DLD1 (cell line): Measurements from ENCODE around the gene POMZP3.
"Not testable (repeated sequence)": the region's sequence is repeated elsewhere in the genome, so short reads cannot be mapped to it uniquely, and the experiment has no call there.

Experiments
- in situ Hi-C: cut with HindIII; loops from 2 replicates; pipeline ENCODE4 v1.10.0; 2017; ENCODE audit warnings: low sequenced_read_pairs

POMZP3 gene

DNA sequence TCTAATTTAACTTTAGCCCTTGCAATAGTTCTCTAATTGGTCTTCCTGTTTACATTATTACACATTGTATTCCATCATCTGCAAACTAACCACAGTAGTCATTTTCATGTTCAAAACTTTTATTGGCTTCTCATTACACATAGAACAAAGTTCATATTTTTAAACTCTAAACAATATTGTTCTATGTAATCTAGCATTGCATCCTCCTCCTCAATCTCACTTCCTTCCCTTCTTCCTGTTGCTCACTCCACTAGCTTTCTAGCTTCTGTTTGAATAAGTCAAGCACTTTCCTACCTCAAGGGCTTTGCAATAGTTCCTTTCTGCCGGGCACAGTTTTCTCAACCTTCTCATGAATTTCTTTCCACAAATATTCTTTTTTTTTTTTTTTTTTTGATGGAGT lies 38.5 kb downstream of the POMZP3 start:
- in situ Hi-C loops = not testable (repeated sequence)

DNA sequence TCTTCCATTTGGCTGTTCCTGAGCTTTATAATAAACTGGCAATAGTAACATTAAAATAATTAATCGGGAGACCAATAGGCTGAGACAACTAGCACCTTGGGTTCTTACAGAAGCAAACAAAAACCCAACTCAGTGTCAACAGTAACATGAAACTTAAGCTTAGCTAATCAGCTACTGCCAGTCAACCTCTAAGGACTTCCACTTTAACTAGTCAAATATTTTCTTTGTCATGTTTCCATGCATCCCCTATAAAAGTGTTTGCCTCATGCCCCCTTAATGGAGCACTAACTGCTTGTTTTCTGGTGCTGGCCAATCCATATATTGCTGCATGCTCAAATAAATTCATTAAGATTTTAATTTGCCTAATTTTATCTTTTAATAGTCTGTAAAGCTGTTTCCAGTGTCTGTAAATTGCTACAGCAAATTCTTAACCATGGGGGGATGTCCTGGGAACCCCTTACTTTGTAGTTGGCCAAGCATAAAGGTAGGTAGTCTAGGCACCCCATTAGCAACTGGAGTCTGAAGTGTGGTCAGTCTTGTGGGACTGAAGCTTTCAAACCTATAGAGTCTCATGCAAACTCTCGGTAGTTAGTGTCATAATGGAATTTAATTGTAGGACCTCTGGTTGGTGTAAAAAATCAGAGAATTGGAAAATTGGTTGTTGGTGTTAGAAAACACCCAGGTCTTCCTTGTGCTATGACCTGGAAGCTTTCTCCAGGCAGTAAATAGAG lies 40.3 kb downstream of the POMZP3 start:
- in situ Hi-C loops = not testable (repeated sequence)

DNA sequence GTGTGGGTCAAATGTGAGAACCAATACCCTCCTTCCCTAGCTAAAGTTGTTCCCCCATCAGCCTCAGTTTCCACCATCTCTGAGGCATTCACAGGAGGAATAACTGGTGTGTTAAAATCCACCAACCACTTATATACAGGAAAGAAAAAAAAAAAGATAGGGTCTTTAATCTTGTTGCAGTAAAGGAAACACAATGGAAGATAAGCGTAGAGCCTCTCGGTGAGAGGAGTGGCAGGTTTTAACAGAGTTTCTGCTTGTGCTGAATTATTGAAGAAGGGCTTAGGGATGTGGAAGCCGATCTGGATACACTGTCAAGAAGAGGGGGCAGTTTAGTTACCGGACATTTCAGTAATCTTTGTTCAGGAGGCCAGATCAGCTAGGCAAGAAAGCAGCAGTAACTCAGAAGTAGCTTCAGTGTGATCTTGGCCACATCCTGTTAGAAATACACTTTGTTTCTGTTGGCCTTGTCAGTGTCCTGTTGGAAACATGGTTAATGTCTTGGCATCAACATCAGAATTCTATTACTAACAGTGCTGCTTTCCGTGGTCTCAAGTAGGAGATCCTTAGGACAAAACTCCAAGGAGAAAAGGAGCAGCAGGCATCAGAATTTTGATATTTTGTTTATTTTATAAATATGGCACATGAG lies 43.3 kb downstream of the POMZP3 start:
- in situ Hi-C loops = not testable (repeated sequence)

DNA sequence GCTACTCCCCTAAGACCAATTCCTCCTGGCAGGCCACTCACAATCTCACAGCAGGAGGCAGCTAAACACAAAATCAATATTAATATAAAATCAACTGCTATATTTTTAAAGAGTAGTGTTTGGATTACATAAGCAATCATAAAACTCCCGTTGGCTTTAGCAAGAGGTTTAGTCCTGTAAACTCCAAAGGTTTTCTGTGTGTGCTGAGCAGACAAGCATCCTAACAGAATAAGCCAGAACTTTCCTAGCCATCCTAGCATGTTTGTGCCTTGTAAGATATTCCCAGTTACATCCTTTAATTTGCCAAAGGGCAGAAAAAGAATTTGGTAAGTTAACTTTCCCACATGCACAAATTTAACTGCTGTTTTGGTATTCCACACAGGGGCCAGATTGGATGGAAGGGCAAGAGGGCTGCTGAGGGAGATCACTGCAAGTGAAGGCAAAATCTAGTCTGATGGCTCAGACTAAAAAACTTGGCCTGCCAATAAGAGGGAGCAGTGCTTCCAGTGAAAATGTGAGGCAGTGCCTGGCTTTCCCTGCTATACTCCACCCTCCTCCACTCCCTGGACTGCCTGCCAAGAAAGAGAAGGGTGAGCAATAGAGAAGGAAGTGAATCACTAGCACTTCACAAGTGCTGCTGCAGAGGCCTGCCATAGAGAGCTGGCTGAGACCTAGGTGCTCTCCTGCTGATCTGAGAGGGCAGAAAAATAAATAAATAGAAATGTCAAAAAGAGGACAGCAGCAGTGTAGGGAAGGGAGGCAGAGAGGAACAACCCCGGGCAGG lies 44.0 kb downstream of the POMZP3 start:
- in situ Hi-C loops = not testable (repeated sequence)

DNA sequence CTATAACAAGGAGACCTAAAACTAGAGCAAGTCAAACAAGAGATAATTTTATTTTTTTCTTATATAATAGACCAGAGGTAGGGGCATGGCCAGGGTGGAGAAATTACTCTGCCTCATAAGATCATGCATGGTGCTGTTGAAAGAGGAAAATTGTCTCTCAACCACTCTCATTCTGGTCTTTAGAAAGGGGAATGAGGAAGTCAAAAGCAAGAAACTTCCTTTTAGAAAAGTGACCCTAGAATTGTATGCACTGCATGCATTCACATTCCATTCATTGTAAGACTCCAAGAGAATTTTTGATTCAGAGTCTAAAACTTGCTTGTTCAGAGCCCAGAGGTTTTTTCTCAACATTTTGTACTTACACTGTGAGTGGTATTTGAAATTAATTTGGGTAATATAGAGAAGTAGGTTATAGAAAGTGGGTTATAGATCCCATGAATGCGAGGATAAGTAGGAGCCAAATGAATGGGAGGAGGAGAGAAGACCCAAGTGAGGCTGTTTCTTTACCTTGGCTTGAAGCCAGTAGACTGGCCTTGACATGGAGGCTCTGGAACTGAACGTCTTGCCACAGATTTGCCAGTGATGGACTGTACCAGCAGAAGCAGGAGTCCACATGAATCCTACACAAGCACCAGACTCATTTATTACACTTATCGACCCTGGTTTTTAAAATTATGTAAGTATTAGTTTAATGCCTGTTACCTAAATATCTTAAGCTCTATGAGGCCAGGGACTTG lies 51.0 kb downstream of the POMZP3 start:
- in situ Hi-C loops = not testable (repeated sequence)

DNA sequence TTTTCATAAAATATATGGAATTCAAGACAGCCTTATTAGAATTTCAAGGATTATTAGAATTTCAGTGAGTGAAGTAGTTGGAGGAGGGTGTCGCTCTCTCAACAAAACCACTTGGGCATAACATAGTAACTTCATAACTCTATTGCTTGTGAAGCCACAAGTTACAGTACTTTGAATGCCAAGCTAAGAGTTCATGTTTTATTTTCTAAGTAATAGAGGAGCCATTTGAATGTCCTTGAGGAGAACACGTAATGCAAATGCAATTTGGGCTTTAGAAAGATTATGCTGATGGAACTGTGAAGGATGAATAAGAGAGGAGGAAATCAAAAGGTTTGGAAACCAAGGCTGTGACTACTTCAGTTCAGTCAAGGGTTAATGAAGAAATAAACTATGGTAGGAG lies 51.6 kb downstream of the POMZP3 start:
- in situ Hi-C loops = not testable (repeated sequence)

DNA sequence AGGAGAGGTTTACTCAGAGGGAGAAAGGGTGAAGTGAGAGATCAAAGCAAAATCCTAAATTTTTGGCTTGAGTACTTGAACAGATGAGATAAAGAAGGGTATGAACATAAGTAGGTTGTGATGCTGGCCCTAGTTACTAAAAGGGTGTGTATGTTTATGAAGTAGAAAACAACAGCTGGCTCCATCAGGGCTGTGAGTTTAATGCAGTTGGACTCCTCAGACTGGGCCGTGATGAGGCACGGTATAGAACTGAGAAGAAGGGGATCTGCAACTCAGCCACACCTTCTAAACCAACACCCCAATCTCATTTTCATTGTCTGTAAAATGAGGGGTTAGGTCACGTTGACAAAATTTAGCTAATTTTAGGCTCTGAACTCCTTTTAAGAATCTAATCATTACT lies 54.8 kb downstream of the POMZP3 start:
- in situ Hi-C loops = not testable (repeated sequence)

DNA sequence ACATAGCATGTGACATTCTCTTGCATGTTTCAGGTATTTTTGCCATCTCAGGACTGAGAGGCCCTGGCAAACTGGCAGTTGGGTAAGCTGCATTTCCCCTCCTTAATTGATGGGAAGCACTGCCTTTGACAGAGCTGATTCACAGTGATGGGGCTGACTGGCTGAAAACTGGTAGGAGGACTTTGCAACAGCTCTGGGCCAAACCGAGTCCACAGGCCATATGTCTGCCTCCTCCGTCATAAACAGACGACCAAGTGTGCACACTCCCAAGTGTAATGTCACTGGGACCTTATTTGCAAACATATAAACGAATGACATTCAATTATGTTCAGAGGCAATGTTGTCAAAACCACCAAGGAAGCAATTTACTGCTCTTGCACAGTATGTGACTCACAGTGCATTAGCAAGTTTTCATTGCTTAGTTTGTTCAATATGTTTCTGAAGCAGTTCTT lies 56.7 kb downstream of the POMZP3 start:
- in situ Hi-C loops = not testable (repeated sequence)

DNA sequence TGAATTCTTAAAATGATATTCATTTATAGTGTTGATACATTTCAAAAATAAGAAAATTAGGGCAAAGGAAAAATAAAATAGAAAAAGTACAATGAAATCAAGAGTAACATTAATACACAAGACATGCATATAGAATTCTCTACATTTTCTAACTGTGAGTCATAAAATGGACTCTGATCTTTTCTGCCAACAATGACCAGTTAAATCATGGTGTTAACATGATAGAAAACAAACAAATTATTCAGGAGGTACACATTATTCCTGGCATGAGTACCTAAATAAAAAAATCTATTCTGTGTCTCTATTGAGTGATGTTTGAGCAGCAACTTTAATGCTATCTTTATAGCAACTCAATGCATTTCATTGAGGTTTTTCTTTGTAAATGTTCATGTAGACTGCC lies 58.3 kb downstream of the POMZP3 start:
- in situ Hi-C loops = not testable (repeated sequence)

DNA sequence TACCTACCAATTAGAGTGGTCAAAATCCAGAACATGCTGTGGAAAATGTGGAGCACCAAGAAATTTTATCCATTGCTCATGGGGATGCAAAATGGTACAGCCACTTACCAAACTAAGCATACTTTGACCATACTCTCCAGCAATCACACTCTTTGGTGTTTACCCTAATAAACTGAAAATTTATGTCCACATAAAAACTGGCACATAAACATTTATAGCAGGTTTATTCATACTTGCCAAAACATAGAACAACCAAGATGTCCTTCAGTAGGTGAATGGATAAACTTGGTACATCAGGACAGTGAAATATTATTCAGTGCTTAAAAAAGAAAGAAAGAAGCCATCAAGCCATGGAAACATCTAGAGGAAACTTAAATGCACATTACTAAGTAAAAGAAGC lies 59.3 kb downstream of the POMZP3 start:
- in situ Hi-C loops = not testable (repeated sequence)

DNA sequence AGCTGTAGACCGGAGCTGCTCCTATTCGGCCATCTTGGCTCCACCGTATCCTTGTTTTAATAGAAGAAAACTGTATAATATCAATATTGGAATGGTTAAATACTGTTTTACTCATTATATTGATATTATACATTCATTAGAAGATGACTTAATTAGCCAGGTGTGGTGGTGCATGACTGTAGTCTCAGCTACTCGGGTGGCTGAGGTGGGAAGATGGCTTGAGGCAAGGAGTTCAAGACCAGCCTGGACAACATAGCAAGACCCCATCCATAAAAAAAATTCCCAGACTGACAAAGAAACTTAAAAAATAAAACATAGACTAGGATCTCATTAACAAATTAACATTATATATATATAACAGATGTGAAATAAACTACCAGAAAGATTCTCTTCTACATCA lies 59.8 kb downstream of the POMZP3 start:
- in situ Hi-C loops = not testable (repeated sequence)

DNA sequence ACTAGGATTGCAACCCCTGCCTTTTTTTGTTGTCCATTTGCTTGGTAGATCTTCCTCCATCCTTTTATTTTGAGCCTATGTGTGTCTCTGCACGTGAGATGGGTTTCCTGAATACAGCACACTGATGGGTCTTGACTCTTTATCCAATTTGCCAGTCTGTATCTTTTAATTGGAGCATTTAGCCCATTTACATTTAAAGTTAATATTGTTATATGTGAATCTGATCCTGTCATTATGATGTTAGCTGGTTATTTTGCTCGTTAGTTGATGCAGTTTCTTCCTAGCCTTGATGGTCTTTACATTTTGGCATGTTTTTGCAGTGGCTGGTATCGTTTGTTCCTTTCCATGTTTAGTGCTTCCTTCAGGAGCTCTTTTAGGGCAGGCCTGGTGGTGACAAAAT lies 62.1 kb downstream of the POMZP3 start:
- in situ Hi-C loops = not testable (repeated sequence)

DNA sequence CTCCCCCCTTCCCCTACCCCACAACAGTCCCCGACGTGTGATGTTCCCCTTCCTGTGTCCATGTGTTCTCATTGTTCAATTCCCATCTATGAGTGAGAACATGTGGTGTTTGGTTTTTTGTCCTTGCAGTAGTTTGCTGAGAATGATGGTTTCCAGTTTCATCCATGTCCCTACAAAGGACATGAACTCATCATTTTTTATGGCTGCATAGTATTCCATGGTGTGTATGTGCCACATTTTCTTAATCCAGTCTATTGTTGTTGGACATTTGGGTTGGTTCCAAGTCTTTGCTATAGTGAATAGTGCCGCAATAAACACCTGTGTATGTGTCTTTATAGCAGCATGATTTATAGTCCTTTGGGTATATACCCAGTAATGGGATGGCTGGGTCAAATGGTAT lies 65.7 kb downstream of the POMZP3 start:
- in situ Hi-C loops = not testable (repeated sequence)

DNA sequence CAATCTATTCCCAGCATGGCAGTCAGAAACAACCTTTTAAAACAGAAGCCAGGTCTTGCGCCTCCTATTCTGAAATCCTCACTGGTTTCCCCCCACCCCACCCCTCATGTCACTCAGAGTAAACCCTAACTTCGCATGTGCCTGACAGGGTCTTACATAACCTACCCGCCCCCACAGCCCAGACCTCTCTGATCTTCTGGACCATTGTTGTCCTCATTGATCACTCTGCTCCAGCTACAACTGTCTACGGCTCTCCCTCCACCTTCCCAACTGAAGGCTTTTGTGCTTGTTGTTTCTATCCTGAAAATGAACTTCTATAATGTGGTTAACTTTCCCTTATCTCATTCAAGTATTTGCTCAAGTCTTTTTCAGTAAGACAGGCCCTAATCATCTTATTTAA lies 66.9 kb downstream of the POMZP3 start:
- in situ Hi-C loops = not testable (repeated sequence)
